ENCODE data around the gene VN1R2.
"Not testable (repeated sequence)": the region's sequence is repeated elsewhere in the genome, so short reads cannot be mapped to it uniquely, and the experiment has no call there.

- TF ChIP-seq, protein P1, sequence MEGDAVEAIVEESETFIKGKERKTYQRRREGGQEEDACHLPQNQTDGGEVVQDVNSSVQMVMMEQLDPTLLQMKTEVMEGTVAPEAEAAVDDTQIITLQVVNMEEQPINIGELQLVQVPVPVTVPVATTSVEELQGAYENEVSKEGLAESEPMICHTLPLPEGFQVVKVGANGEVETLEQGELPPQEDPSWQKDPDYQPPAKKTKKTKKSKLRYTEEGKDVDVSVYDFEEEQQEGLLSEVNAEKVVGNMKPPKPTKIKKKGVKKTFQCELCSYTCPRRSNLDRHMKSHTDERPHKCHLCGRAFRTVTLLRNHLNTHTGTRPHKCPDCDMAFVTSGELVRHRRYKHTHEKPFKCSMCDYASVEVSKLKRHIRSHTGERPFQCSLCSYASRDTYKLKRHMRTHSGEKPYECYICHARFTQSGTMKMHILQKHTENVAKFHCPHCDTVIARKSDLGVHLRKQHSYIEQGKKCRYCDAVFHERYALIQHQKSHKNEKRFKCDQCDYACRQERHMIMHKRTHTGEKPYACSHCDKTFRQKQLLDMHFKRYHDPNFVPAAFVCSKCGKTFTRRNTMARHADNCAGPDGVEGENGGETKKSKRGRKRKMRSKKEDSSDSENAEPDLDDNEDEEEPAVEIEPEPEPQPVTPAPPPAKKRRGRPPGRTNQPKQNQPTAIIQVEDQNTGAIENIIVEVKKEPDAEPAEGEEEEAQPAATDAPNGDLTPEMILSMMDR (IDR thresholded peaks at IDR 0.05; ENCODE audit: insufficient read depth, low read length) = not testable (repeated sequence)
- TF ChIP-seq POLR2AphosphoS5 (IDR thresholded peaks at IDR 0.05; ENCODE audit: low read depth); SPI1 (IDR thresholded peaks at IDR 0.05; ENCODE audit: borderline replicate concordance, low read depth); REST (IDR thresholded peaks at IDR 0.05; ENCODE audit: insufficient replicate concordance, low read depth): not testable (repeated sequence)
These were observed 43.2 kb downstream of the VN1R2 start for GRCh38 chr19:53301341-53301740.

All from HL-60 (cell line).